Inflammatory macrophage treated with lipopolysaccharide for 1 hour (primary cell): ENCODE measurements around the gene ABHD11.
A peak's percentile ranks its signal among the peaks of the same experiment; 100 is the strongest.
"Not testable (repeated sequence)": the region's sequence is repeated elsewhere in the genome, so short reads cannot be mapped to it uniquely, and the experiment has no call there.

Source experiments
- DNase-seq, 2 donors: peaks; one replicate each; pipeline ENCODE4 v3.0.0-alpha.2; 2020 to 2022

The ABHD11 gene, protein sequence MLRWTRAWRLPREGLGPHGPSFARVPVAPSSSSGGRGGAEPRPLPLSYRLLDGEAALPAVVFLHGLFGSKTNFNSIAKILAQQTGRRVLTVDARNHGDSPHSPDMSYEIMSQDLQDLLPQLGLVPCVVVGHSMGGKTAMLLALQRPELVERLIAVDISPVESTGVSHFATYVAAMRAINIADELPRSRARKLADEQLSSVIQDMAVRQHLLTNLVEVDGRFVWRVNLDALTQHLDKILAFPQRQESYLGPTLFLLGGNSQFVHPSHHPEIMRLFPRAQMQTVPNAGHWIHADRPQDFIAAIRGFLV

DNA sequence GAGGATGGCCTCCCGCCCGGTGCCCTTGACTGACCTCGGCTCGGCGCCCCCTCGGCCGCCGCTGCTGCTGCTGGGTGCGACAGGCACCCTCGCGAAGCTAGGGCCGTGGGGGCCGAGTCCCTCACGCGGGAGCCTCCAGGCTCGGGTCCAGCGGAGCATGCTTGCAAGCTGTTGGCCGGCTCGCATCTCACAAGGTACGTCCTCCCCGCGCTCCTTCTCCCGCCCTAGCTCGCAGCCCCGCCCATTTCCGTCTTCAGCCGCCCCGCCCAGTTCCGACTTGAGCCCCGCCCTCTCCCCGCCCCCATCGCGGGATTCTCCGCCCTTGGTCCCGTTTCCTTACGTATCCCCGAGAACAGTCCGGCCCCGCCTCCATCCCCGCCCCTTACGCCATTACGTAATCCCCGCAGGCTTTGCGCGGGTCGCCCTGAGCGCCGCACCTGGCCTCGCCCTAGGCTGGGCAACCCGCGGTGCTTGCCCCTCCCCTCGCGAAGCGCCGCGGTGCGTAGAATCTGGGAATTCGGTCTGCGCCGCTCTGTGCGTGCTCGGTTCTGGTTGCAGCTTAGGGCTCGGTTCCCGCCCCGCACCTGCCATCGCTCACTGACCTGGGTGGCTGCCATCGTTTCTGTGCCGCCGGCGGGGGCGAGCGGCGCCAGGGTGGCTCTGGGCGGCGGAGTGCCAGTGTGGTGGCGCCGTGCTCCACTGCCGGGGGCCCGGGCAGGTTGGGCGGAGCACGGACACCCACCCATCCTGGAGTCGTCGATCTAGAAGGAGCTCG, at the start of gene ABHD11:
Gene ABHD11 (minus strand): TSS at position 191 of the 775 bp plus-strand sequence. CDS start 32 bp downstream, at position 159.
- DNase-seq, result peak; percentile 83 to 99

DNA sequence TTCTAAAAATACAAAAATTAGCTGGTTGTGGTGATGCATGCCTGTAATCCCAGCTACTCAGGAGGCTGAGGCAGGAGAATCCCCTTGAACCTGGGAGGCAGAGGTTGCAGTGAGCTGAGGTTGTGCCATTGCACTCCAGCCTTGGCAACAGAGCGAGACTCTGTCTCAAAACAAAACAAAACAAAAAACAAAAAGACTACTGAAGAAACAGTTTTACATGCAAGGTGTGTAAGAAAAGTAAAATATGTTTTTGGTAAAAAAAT, 49.1 kb upstream of the ABHD11 start:
- DNase-seq, result not testable (repeated sequence)

DNA sequence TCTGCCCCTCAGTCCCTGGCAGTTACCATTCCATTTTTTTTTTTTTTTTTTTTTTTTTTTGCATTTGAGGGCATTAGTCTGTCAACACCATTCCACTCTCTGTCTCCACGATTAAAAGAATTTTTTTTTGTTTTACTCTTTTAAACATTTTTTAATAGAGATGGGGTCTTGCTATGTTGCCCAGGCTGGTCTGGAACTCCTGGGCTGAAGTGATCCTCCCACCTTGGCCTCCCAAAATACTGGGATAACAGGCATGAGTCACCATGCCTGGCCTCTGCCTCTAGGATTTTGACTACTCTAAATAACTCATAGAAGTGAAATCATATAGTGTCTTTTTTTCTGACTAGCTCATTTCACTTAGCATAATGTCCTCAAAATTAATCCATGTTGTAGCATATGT, 48.0 kb upstream of the ABHD11 start:
- DNase-seq, result no peak

DNA sequence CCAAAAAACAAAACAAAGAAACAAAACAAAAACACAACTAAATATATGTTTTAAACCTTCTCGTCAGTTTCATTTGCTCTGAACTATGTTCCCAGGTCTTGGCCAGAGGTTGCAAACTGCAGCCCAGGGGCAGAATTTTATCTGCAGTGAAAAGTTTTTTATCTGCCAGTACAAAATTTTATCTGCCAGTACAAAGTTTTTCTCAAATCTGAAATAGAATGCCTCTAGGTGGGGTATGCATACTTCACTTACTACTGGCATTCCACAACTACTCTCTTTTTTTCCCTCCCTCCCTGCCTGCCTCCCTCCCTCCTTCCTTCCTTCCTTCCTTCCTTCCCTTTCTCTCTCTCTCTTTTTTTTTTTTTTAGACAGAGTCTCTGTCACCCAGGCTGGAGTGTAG, 40.9 kb upstream of the ABHD11 start:
- no peak for DNase-seq

DNA sequence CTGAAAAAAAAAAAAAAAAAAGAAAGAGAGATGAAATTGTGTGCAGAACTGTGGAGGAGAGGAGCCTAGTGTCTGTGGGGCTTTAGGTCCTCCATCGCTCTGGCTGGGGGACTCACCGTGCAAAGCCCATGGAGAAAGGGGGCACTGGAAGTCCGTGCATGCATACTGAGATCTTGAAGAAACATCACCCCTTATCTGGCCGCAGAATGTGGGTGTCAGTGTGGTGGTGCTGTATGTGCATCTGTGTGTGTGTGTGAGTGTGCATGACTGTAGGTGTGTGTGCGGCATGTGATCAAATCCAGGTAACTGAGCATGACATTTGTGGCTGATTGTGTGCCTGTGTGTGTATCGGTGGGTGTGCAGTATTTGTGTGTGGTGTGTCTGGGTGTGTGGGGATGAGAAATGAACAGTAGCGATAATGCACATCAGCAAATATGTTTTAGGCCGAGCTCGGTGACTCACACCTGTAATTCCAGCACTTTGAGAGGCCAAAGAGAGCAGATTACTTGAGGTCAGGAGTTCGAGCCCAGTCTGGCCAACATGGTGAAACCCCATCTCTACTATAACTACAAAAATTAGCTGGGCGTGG, 40.3 kb upstream of the ABHD11 start:
- no peak for DNase-seq

DNA sequence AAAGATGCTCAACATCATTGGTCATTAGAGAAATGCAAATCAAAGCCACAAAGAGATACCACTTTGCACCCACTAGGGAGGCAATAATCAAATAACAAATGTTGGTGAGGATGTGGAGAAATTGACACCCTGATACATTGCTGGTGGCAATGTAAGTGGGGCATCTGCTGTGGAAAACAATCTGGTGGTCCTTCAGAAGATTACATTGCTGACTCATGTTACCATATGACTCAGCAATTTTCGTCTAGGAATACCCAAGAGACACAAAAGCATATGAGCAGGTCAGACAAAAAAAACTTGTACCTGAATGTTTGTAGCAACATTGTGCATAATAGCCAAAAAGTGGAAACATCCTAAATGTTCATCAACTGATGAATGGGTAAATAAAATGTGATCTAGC, 36.3 kb upstream of the ABHD11 start:
- DNase-seq, result no peak

DNA sequence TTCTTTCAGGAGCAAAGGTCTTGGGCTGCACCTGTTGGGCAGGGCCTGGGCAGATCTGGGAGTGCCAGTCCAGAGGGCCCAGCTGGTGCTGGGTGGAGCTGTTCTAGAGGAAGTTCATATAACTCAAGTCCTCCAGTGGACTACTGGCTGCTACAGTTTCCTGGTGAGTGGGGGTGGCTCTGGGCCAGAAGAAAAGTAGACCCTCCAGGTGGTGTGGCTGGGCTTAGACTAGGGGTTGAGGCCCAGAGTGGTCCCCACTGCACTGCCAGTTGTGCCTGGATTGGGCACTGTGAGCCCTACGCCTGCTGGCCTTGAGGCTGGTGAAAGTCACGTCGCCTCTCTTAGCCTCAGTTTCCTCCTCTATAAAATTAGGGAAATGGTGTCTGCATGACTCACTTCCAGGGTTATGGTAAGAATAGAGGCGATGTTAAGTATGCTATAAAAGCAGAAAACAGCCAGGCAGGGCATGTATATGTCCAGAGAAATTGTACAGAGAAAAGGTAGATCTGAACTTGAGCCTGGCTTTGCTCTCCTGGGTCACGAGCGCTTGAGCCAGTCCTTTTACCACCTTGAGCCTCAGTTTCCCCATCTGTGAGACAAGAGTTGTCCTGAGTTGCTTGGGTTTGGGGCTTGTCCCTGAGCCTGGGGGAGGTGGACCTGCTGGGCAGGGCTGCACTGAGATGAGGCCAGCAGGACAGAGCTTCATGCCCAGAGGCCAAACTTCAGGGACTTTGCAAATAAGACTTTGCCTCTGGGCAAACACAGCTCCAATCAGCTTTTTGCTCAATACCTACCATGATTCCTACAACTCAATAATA, 35.3 kb upstream of the ABHD11 start:
- no peak for DNase-seq

DNA sequence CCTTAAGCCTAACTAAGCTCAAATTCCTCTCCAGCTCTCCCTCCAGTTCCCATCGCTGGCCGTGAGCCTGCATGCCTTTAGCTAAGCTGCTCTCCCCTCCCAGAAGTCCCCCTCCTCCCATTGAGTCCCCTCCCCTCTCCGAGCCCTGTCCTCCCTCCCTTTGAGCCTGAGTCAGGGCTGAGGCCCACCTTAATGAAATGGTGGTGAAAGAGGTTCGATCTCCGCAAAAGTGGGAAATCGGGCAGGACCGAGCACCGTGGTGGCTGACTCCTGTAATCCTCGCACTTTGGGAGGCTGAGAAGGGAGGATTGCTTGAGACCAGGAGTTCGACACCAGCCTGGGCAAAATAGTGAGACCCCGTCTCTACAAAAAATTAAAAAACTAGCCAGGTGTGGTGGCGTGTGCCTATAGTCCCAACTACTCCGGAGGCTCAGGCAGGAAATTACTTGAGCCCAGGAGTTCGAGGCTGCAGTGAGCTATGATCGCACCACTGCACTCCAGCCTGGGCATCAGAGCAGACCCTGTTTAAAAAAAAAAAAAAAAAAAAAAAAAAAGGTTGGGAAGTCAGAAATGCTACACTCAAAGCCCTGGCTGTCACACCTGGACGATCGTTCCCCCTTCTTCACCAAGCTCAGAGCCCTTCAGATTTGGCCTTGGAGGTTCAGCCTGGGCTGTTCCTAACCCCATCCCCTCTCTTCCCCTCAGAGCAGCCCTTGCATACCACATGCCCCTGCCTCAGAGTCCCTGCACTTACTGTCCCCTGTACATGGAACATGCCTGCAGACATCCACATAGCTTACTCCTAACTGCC, 32.5 kb upstream of the ABHD11 start:
- no peak for DNase-seq

DNA sequence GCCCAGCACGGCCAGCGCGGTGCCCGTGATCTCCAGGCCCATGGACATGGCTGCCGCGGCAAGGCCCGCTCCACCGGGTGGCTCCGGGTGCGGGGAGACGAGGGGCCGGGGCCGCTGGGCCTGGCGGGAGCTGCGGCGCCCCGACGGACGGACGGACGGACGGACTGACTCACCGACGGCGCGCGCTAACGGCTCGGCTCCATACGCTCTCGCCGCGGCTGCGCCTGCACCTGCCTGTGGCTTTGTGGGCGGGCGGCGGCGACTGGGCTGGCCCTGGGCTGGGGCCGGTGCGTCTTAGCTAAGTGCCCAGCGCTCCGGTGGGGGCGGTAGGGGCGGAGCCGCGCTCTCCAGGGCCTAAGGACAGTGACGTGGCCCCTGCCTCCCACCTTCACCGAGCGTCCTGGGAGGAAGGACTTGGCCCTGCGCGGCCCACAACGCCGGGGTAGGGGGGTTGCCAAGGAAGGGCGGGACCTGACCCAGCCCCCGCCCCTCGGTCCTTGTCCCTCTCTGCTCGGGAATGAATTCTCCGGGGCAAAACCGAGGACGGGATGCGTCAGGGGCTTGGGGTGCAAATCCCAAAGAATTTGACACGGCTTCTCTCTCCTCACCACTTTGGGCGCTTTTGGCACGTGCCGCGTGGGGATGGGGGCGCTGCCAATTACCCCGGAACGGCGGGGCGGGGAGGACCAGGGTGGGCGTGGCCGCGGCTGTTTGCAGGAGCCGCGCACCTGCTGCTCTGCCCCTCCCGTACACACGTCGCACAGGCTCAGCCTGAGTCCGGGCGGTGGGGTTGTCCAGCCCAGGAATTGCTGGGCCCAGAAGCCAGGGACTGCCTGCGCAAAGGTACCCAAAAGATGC, 31.6 kb upstream of the ABHD11 start, which contains the start of gene CLDN3:
Gene CLDN3 (minus strand): TSS at position 269 of the 858 bp plus-strand sequence. CDS start 221 bp downstream, at position 48.
- DNase-seq, result peak; percentile 18 to 43

DNA sequence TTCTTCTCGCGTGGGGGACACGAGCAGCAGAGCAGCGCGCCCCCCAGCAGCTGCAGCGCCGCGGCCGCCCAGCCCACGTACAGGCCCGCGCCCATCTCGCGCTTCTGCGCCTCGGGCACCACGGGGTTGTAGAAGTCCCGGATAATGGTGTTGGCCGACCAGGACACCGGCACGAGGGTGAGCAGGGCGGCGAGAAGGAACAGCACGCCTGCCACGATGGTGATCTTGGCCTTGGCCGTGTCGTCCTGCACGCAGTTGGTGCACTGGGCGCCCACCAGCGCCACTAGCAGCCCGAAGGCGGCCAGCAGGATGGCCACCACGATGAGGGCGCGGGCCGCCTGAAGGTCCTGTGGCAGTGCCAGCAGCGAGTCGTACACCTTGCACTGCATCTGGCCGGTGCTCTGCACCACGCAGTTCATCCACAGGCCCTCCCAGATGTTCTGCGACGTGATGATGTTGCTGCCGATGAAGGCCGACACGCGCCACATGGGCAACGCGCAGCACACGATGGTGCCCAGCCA, 30.9 kb upstream of the ABHD11 start:
- DNase-seq, result no peak

DNA sequence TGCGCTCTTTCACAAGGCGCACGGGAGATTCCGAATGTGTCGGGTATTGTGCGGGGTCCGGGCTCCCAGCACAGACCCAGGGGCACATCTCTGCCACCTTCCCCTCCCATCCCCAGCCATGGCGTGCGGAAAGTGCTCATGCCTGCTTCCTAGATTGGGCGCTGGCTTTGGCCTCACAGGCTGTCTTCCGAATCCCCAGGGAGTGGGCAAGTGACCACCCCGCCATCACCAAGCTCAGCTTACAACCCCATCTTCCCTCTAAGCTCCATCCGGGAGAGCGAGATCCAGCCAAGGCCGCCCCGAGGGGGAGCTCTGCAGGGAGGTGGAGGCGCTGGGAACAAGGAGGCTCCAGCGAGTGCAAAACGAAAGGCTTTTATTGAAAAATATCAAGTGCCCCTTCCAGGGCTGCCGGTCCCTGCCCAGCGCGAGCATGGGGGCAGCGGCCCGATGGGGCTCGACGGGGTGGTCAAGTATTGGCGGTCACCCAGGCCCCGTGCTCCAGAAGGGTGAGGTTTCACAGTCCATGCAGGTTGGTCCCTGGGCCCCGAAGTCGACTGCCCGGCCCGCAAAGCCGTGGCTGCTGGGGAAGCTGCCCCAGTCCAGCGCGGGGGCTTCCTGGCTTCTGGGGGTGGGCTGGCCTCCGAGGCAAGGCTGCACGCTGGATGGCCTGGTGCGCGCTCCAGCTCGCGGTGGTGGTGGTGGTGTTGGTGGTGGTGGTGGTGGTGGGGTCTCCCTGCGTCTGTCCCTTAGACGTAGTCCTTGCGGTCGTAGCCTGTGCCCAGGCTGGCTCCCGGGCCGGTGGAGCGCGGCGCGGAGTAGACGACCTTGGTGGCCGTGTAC, 30.3 kb upstream of the ABHD11 start:
- no peak for DNase-seq

DNA sequence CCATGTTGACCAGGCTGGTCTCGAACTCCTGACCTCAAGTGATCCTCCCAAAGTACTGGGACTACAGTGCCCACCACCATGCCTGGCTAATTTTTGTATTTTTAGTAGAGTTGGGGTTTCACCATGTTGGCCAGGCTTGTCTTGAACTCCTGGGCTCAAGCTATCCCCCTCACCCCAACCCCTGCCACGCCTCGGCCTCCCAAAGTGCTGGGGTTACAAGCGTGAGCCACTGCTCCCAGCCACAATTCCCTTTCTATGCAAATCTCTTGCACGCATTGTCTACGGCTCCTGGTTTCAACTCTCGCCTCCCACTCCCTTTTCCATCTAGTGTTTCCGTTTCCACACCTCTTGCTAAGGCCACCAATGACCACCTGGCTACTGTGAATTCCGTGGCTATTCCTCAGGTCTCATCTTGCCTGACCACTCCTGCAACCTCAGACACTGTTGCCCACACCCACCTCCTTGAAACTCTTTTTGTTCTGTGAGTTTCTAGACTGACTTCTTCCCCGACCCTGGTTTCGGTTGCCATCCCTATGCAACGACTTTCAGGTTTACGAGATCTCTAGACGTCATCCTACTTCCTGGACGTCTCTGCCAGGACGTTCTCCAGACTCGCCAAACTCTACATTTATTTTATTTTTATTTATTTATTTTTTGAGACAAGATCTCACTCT, 28.1 kb upstream of the ABHD11 start:
- no peak for DNase-seq

DNA sequence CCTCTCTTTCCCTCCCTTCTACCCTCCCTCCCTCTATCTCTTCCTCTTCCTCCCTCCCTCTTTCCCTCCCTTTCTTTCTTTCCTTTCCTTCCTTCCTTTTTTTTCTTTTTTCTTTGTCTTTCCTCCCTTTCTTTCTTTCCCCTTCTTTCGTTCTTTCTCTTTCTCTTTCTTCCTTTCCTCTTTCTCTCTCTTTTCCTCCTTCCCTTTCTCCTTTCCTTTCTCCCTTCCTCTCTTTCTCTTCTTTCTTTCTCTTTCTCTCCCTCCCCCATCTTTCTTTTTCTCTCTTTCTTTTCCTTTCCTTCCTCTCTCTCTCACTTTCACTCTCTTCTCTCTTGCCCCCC, 24.0 kb upstream of the ABHD11 start:
- no peak for DNase-seq

DNA sequence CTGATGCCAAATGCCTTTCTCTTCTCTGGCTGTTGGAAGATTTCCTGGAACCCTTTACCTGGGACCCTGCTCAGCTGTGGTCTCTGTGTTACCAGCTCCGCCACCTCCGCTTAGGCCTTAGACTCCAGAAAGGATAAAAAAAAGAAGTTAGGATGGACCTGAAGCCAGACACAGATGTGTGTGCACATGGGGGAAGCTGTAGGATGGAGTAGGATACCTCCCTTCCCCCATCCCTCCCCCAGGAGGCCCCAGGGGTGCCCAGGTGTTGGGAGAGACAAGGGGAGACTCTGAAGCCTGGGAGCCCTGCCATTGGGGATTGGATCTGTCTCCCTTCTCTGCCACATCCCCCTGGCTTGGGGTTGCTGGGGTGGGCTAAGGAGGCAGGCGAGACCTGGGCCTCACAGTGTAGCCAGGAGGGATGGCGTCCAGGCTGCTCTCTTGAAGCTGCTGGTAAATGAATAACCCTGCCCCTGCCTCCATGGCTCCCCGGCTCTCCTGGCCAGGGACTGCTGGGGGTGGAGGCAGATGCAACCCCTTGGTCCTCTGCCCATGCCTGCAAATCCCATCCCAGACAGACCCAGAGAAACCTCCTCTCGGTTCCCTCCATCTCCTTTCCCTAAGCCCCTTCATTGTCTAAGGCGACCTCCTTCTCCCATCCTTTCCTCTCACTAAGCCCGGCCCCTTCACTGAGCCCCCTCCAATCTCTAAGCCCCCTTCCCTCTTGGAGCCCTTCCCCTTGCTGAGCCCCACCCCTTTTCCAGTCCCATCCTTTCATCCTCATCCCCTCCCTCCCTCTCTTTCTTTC, 23.5 kb upstream of the ABHD11 start:
- DNase-seq, result no peak

DNA sequence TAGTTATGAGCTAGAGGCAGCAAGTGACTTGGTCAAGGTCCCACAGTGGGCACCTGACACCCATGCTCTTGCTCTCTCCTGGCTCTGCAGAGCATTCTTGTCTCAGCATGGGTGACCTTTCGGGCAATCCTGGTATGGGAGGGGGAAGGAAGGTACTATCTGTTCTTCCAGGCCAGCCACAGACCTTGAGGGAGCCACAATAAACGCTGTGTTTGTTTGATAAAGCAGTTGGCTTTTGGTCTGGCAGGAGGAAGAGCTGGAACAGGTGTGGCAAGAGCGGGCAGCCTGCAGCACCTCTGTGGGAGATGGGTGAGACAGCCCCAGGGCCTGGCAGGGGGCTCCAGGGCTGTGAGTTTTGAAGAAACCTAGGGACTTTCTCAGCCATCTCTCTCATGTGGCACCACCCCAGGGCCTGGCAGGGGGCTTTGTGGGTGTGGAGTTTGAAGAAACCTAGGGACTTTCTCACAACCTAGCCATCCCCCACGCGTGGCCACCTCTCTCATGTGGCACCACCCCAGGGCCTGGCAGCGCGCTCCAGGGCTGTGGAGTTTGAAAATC, 20.1 kb upstream of the ABHD11 start:
- DNase-seq, result no peak

DNA sequence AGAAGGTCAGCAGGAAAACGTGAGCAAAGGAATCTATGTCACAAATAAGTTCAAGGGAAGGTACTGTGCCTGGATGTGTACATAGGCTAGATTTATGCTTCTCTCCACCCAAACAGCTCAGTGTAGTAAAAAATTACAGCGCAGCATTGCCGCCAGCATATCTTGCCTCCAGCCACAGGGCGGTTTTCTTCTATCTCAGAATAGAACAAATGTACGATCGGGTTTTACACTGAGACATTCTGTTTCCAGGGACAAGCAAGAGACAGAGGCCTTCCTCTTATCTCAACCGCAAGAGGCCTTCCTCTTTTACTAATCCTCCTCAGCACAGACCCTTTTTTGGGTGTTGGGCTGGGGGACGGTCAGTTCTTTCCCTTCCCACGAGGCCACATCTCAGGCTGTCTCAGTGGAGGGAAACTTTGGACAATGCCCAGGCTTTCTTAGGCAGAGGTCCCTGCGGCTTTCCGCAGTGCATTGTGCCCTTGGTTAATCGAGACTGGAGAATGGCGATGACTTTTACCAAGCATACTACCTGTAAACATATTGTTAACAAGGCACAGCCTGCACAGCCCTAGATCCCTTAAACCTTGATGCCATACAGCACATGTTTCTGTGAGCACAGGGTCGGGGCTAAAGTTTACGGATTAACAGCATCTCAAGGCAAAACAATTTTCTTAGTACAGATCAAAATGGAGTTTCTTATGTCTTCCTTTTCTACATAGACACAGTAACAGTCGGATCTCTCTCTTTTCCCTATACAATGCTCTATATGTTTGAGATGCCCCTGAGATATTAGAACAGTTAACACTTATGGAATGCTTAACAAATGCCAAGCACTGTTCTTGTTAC, 11.6 kb upstream of the ABHD11 start:
- DNase-seq, result no peak

DNA sequence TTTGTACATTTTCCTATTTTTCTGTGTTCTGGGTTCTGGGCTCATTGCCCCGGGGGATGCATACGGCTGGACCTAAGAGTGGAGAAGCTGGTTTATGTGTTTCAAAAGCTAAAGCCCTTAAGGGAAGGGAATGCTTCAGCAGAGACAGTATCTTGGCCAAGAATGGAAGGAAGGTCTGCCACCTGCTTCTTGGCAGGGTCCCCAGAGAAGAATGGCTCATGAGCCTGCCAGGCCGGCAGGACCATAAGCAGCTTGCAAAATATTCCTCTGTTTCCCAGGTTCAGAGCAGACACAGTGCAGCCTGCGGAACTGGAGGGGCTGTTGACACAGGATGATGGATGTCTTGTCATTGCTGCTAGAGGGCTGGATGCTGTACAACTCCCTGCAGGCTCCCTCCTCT, 7.8 kb upstream of the ABHD11 start:
- DNase-seq, result no peak
